ENCODE results near the gene PHEX.

The PHEX gene

GRCh38 chrX:22109442-22109841 lies 77.3 kb downstream of the PHEX start:
- DNase-seq, result no peak

GRCh38 chrX:22110729-22111494 lies 78.8 kb downstream of the PHEX start:
- no peak for DNase-seq

GRCh38 chrX:22116605-22117546 lies 84.8 kb downstream of the PHEX start:
- DNase-seq, result no peak

- no peak for DNase-seq
Observed at GRCh38 chrX:22117633-22118032, 85.5 kb downstream of the PHEX start.

- DNase-seq, result no peak
Observed at GRCh38 chrX:22118161-22118830, 86.2 kb downstream of the PHEX start.

- DNase-seq, result no peak
Observed at GRCh38 chrX:22121161-22121560, 89.0 kb downstream of the PHEX start.

GRCh38 chrX:22122510-22122909 lies 90.4 kb downstream of the PHEX start:
- DNase-seq, result no peak

GRCh38 chrX:22124098-22124497 lies 92.0 kb downstream of the PHEX start:
- DNase-seq, result no peak

- no peak for DNase-seq
Observed at GRCh38 chrX:22125481-22125880, 93.4 kb downstream of the PHEX start.

- DNase-seq, result no peak
Observed at GRCh38 chrX:22126327-22126726, 94.2 kb downstream of the PHEX start.

GRCh38 chrX:22128961-22129360 lies 96.8 kb downstream of the PHEX start:
- no peak for DNase-seq

GRCh38 chrX:22134681-22135080 lies 102.6 kb downstream of the PHEX start:
- DNase-seq, result no peak

- DNase-seq, result no peak
Observed at GRCh38 chrX:22135171-22135711, 103.1 kb downstream of the PHEX start.

GRCh38 chrX:22135994-22136684 lies 104.0 kb downstream of the PHEX start:
- no peak for DNase-seq

- no peak for DNase-seq
Observed at GRCh38 chrX:22136711-22137110, 104.6 kb downstream of the PHEX start.

- no peak for DNase-seq
Observed at GRCh38 chrX:22139822-22140221, 107.7 kb downstream of the PHEX start.

GRCh38 chrX:22141047-22141730 lies 109.1 kb downstream of the PHEX start:
- DNase-seq, result no peak

GRCh38 chrX:22147214-22147613 lies 115.1 kb downstream of the PHEX start:
- DNase-seq, result no peak

- DNase-seq, result no peak
Observed at GRCh38 chrX:22147942-22148341, 115.8 kb downstream of the PHEX start.

- no peak for DNase-seq
Observed at GRCh38 chrX:22148565-22148964, 116.4 kb downstream of the PHEX start.

- DNase-seq, result no peak
Observed at GRCh38 chrX:22150371-22150770, 118.2 kb downstream of the PHEX start.

GRCh38 chrX:22155126-22155525 lies 123.0 kb downstream of the PHEX start:
- no peak for DNase-seq

All from activated CD8-positive, alpha-beta memory T cell treated with anti-CD3 and anti-CD28 coated beads, Interleukin-2, amount 50 U/mL, for 48 hours (primary cell).